Measurements from ENCODE around the gene XXYLT1.

GRCh38 chr3:195269375-195270078 is 1.4 kb downstream of the XXYLT1 start:
- TF ChIP-seq POLR2AphosphoS5 (IDR thresholded peaks at IDR 0.05; ENCODE audit: insufficient read depth in 1 of 2, low read depth in 1 of 2) (no peak), CTCF (IDR thresholded peaks at IDR 0.05) (no peak)

Data from vagina (tissue), 2 donors.